ENCODE measurements around the gene UROC1. TPM values are rescaled to one million over a fixed set of nuclear protein-coding genes. Genes with fewer than 3 reads are reported as not detected.

The UROC1 gene
- total RNA-seq, 2 experiments from 2014 or later: 0.09 TPM; not detected in 1

DNA sequence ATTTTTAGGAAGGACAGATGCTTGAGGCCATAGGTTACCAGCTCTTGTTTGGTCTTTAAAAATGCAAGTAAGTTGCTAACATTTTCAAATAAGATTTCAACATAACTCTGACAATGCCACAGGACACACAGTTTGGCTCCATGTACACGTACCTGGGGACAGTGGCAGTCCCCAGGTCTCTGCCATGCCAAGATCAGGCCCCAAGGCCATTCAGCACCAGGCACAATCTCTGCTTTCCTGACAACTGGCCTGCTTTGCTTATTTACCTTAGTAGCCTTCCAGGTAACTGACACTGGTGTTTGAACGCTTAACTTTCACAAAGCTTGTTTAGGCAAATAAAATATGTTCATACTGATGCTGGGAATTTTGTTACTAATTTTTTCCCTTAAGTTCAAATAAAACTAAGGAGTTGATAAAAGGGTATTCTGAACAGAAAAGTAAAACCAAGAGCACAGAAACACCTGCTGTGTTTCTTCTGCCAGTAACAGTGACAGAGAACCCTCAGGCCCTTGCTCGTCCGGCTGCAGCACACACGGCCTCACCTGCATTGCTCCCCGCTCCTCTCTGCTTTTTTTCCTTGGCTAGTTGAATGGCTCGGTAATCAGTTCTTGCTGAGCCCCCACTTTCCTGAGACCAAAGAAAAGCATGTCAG lies 58.3 kb downstream of the UROC1 start:
- Histone ChIP-seq H2AFZ (ENCODE audit: low read length) (no peak overlapping the region), H3K36me3 (ENCODE audit: insufficient read depth, low read length) (peaks cover 93% of the 10 kb centered on the region), H3K4me2 (ENCODE audit: low read length) (no peak overlapping the region), H3K27ac (ENCODE audit: low read depth, low read length, poor library complexity, severe bottlenecking) (no peak overlapping the region), H3K4me3 (ENCODE audit: low read depth, low read length, poor library complexity, severe bottlenecking) (no peak overlapping the region), H3K9me2 (ENCODE audit: insufficient read depth, low read length) (no peaks in the 10 kb centered on the region), H3K79me2 (ENCODE audit: insufficient read depth, low read depth, low read length) (no peaks in the 10 kb centered on the region), H3K4me1 (ENCODE audit: insufficient read depth, low read length, poor library complexity, severe bottlenecking) (no peaks in the 10 kb centered on the region), H3K9me3 (ENCODE audit: low read length) (no peaks in the 10 kb centered on the region), H4K20me1 (ENCODE audit: insufficient read depth, low read length) (no peaks in the 10 kb centered on the region)
- intact Hi-C loops (cut with micrococcal nuclease; ENCODE audit: unreplicated experiment): no loop called here
- TF ChIP-seq EZH2phosphoT487 (IDR thresholded peaks at IDR 0.05; ENCODE audit: borderline replicate concordance, low read depth, low read length): no peak
- TF ChIP-seq, protein P1, sequence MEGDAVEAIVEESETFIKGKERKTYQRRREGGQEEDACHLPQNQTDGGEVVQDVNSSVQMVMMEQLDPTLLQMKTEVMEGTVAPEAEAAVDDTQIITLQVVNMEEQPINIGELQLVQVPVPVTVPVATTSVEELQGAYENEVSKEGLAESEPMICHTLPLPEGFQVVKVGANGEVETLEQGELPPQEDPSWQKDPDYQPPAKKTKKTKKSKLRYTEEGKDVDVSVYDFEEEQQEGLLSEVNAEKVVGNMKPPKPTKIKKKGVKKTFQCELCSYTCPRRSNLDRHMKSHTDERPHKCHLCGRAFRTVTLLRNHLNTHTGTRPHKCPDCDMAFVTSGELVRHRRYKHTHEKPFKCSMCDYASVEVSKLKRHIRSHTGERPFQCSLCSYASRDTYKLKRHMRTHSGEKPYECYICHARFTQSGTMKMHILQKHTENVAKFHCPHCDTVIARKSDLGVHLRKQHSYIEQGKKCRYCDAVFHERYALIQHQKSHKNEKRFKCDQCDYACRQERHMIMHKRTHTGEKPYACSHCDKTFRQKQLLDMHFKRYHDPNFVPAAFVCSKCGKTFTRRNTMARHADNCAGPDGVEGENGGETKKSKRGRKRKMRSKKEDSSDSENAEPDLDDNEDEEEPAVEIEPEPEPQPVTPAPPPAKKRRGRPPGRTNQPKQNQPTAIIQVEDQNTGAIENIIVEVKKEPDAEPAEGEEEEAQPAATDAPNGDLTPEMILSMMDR (conservative IDR thresholded peaks at IDR 0.05; ENCODE audit: low read length): no peak
- ChIA-PET CTCF (ENCODE audit: unreplicated experiment) (no interaction called here), POLR2A (no interaction called here)
- BruUV-seq (replicated peaks): no TSS peak
- no peak for DNase-seq (ENCODE audit: low spot score)

DNA sequence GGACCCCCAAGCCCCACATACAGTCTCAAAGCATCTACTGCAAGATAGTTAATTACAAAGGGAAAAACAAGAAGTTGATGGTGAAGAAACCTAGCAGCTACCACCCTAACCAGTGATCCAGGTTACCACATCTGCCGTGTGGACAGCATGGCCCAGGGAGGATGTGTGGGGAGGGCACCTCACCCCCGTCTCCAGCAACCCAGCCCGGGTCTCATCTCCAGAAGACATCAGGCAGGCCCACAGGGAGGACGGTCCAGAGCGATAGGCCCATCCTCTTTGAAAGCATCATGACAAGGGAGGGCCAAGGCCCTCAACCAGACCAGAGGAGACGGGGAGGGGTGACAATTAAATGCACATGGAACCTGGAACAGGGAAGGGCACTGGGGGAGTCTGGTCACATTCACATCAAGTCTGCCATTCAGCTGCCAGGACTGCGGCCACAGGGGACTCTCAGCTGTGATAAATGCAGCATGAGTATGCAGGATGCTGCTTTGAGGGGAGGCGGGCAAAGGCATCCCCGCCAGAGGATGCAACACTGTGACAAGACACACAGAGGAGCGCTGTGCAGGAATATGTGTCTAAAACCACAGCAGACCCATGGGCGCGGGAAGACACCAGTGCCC lies 60.7 kb downstream of the UROC1 start:
- no peaks in the 10 kb centered on the region for H3K79me2 ChIP-seq (ENCODE audit: insufficient read depth, low read depth, low read length)
- no TSS peak for BruUV-seq (replicated peaks)
- peaks cover 91% of the 10 kb centered on the region for H3K36me3 ChIP-seq (ENCODE audit: insufficient read depth, low read length)
- TF ChIP-seq EZH2phosphoT487 (IDR thresholded peaks at IDR 0.05; ENCODE audit: borderline replicate concordance, low read depth, low read length): no peak
- TF ChIP-seq, protein P1 (conservative IDR thresholded peaks at IDR 0.05; ENCODE audit: low read length): no peak
- intact Hi-C loops (cut with micrococcal nuclease; ENCODE audit: unreplicated experiment): no loop called here
- no peak overlapping the region for H3K27ac ChIP-seq (ENCODE audit: low read depth, low read length, poor library complexity, severe bottlenecking)
- no peaks in the 10 kb centered on the region for H3K9me2 ChIP-seq (ENCODE audit: insufficient read depth, low read length)
- no peak overlapping the region for H3K4me2 ChIP-seq (ENCODE audit: low read length)
- no peak overlapping the region for H2AFZ ChIP-seq (ENCODE audit: low read length)
- no peak overlapping the region for H3K4me3 ChIP-seq (ENCODE audit: low read depth, low read length, poor library complexity, severe bottlenecking)
- H3K9me3 ChIP-seq (ENCODE audit: low read length): no peaks in the 10 kb centered on the region
- CTCF ChIA-PET (ENCODE audit: unreplicated experiment): no interaction called here
- POLR2A ChIA-PET: interaction anchor here (0.6 kb wide), 1 partner anchor 1140 kb away, joined by 3 read pairs; no protein-coding TSS in a partner anchor
- DNase-seq (ENCODE audit: low spot score): no peak
- H4K20me1 ChIP-seq (ENCODE audit: insufficient read depth, low read length): peaks cover 8% of the 10 kb centered on the region; the same call in 1 of the 2 replicates
- no peaks in the 10 kb centered on the region for H3K4me1 ChIP-seq (ENCODE audit: insufficient read depth, low read length, poor library complexity, severe bottlenecking)

DNA sequence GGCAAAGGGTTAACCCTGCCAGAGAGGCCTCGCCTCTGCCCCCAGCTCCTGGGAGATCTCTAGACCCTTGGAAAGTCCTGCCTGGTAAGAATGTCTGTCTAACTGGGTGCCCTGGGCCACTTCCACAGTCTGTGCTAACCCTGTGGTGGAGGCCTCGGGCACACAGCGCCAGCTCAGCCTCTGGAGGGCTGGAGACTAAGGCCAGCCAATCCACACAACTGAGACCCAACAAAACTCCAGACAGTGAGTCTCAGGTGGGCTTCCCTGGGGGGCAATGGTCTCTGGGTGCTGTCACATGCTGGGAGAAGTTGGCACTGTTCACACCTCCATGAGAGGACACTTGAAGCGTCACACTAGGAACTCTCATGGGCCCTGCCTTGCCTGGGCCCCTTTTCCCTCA lies 61.4 kb downstream of the UROC1 start:
- no peaks in the 10 kb centered on the region for H3K4me1 ChIP-seq (ENCODE audit: insufficient read depth, low read length, poor library complexity, severe bottlenecking)
- H3K4me2 ChIP-seq (ENCODE audit: low read length): no peak overlapping the region
- H3K79me2 ChIP-seq (ENCODE audit: insufficient read depth, low read depth, low read length): no peaks in the 10 kb centered on the region
- H3K4me3 ChIP-seq (ENCODE audit: low read depth, low read length, poor library complexity, severe bottlenecking): no peak overlapping the region
- H2AFZ ChIP-seq (ENCODE audit: low read length): no peak overlapping the region
- no peaks in the 10 kb centered on the region for H3K9me2 ChIP-seq (ENCODE audit: insufficient read depth, low read length)
- no peak for TF ChIP-seq EZH2phosphoT487 (IDR thresholded peaks at IDR 0.05; ENCODE audit: borderline replicate concordance, low read depth, low read length)
- TF ChIP-seq, protein P1 (conservative IDR thresholded peaks at IDR 0.05; ENCODE audit: low read length): no peak
- peaks cover 91% of the 10 kb centered on the region for H3K36me3 ChIP-seq (ENCODE audit: insufficient read depth, low read length)
- no peaks in the 10 kb centered on the region for H3K9me3 ChIP-seq (ENCODE audit: low read length)
- ChIA-PET CTCF (ENCODE audit: unreplicated experiment) (no interaction called here), POLR2A (interaction anchor here (0.6 kb wide), 1 partner anchor 1141 kb away, joined by 3 read pairs; no protein-coding TSS in a partner anchor)
- H4K20me1 ChIP-seq (ENCODE audit: insufficient read depth, low read length): peaks cover 8% of the 10 kb centered on the region; the same call in 1 of the 2 replicates
- H3K27ac ChIP-seq (ENCODE audit: low read depth, low read length, poor library complexity, severe bottlenecking): no peak overlapping the region
- intact Hi-C loops (cut with micrococcal nuclease; ENCODE audit: unreplicated experiment): no loop called here
- BruUV-seq (replicated peaks): no TSS peak
- DNase-seq (ENCODE audit: low spot score): no peak

Measured in OCI-LY7 (cell line).